Stimulated activated naive CD4-positive, alpha-beta T cell (primary cell): ENCODE data around the gene GPR162.

Experiments used
- DNase-seq, 6 experiments: peaks; one replicate each; lab custom pipeline; 2025; lab: John Stamatoyannopoulos, UW

Gene GPR162

DNA sequence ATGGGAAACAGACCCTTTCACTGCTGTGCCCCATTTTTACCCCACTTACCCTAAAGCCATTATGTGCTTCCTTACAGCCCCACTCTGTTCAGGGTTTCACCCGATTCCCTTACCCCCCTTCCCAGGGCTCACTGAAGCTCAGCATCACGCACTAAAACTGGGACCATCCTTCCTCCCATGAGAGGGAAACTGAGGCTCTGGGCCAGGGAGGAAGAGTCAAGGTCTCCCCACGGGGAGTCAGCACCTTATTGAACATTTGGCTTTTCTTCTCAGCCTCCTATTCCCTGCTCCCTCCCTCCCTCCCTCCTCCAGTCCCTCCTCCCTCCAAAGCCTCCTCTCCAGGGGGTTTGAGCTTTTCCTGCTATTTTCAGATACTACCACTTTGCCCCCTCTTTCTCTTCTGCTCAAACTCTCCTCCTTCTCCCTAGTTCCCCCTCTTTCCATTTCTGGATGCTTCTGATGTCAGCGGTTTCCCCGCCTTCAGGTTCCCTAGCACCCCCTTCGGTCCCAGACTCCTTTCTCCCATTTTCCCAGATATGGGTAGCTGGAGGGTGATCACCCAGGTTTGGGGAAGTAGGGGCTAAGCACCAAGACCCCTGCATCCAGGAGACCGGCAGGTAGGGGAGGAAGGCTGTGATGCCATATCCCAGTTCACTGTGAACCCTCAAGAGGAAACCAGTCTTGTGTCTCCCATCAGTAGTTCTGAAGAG lies 960 bp downstream of the GPR162 start:
- DNase-seq: no peak

DNA sequence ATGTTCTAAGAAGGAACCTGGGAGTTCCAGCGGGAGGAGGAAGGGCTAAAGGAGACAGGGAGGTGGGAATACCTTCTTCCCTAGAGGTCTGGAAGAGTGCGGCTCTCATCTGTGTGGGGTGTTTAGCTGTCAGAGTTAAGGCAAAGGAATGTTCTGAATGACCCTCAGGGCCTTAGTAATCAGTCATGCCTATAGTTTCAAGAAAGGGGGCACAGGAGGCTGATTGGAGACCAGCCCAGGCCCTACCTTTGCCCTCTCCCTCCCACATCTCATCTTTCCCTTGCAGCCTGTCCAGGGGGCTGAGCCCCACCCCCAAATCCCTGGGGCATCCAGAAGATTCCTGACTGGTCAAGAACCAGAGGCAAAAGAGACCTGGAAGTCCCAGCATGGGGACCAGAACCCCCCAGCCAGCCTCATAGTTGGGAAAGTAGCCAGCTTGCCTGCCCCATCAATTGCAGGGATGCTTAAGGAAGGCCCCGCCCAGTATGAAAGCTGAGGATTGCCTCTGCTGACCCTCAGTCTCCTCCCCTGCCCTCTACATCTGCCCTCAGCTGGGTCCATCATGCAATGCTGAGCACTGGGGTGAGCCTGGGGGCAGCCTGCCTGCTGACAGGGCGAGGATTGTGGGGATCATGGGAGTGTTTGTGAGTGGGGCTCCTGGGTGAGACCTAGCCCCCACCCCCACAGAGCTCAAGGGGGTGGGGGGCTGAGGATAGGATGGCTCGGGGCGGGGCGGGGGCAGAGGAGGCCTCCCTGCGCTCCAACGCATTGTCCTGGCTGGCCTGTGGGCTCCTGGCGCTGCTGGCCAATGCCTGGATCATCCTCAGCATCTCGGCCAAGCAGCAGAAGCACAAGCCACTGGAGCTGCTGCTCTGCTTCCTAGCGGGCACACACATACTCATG lies 1.8 kb downstream of the GPR162 start:
- DNase-seq: no peak

DNA sequence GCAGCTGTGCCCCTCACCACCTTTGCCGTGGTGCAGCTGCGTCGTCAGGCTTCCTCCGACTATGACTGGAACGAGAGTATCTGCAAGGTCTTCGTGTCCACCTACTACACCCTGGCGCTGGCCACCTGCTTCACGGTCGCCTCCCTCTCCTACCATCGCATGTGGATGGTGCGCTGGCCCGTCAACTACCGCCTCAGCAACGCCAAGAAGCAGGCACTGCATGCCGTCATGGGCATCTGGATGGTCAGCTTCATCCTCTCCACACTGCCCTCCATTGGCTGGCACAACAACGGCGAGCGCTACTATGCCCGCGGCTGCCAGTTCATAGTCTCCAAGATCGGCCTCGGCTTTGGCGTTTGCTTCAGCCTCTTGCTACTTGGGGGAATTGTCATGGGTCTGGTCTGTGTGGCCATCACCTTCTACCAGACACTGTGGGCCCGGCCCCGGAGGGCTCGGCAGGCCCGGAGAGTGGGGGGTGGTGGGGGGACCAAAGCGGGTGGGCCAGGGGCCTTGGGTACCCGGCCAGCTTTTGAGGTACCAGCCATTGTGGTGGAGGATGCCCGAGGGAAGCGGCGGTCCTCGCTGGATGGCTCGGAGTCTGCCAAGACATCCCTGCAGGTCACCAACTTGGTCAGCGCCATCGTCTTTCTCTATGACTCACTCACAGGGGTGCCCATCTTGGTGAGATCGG lies 2.6 kb downstream of the GPR162 start:
- DNase-seq: no peak

DNA sequence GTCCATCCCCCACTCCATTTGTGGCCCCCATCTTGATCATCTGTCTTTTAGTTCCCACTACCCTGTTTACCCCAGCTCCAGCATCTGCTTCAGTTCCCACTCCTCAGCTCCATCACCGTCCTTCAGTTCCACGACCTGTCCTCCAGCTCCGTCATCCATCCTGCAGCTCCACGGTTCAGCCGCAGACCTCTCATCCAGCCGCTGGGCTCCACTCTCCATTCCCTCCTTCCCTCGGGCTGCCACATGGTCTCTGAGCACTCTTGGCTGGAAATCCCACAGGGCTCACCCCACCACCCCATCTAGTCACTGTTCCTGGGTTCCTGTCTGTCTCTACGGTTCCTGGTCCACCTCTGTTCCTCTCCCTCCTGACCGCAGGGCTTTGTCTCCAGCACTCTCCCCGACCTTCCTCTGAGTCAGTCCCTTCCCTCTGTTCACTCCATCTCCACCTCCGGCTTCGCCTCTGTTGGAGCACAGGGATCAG lies 3.3 kb downstream of the GPR162 start:
- no peak for DNase-seq

DNA sequence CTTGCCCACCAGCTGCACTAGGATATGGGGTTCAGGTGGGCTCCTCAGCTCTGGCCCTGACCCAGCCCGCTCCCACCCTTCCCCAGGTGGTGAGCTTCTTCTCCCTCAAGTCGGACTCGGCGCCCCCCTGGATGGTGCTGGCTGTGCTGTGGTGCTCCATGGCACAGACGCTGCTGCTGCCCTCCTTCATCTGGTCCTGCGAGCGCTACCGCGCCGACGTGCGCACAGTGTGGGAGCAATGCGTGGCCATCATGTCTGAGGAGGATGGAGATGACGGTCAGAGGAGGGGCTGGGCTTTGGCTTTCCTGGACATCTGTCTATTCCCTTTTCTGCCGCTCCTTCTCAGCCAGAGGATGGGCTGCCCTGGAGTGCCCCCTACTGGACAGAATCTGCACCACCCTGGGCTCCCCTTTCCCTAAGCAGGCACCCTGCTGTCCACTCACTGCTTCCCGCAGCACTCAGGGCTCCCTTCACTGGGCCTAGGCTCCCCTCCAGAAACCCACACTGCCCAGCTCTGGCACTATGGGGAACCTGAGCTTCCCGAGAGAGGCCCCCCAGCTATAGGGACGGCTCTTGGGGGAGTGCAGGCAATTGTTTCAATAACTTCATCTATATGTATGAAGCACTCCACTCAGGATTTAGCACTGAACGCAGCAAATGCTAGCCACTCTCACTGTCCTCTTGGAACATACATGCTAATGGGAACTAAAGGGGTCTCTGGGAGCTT lies 3.9 kb downstream of the GPR162 start:
- peak; percentile 63 to 89 (median 78) for DNase-seq

DNA sequence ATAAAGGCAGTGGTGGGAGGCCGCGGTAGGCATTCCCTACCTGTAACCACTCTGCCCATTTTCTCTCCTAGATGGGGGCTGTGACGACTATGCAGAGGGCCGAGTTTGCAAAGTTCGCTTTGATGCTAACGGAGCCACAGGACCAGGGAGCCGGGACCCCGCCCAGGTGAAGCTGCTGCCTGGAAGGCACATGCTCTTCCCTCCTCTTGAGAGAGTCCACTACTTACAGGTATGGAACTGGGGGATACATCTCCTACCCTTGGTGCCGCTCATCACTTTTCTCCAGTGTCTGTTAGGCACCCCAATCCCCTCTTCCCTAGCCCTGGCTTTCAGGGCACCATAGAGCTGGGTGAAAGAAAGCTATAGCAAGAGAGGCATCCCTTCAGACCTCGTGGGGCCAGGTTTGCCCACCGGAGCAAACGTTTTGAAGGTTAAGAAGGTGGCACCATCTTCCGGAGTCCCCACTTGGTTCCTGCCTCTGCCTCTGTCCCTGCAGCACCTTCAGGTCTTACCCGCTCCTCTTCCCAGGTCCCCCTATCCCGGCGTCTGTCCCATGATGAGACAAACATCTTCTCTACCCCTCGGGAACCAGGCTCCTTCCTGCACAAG lies 4.6 kb downstream of the GPR162 start:
- DNase-seq: no peak

DNA sequence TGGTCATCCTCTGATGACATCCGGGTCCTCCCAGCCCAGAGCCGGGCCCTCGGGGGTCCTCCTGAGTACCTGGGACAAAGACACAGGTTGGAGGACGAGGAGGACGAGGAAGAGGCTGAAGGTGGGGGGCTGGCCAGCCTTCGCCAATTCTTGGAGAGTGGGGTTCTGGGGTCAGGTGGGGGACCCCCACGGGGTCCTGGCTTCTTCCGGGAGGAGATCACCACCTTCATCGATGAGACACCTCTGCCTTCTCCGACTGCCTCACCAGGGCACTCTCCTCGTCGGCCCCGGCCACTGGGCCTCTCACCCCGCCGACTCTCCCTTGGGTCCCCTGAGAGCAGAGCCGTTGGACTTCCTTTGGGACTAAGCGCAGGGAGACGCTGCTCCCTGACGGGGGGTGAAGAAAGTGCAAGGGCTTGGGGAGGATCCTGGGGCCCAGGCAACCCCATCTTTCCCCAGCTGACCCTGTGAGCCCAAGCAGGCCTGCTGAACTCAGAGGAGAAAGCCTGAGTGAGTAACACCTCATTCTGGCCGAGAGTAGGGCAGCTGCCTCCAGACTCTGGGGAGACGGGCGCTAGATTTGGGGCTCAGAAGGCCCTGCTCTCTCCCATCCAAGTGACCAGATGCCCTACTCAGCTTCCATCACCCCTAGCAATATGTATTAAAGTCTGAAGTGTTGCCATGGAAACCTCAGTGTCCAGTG lies 5.3 kb downstream of the GPR162 start:
- DNase-seq: no peak

DNA sequence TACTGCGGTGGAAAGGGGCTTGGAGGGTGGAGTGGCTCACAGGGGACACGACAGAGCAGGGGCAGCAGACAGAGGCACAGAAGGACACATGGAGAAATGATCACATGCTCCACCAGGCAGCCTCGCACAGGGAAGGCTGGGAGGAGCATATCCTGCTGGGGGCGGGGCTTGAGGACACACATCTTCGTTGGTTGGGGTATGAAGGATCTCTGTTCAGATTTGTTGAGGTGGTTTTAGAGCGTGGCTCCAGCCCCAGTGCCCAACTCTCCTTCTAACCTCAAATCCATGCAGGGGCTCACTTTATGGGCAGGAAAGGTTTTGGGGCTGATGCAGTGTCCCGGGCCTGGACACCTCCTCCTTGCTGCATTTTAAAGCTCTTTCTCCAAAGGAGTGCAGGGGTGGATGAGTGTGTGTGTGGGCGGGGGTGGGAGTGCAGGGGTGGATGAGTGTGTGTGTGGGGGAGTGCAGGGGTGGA lies 5.9 kb downstream of the GPR162 start:
- DNase-seq: peak in 5 of 6 experiments; percentile 9 to 44 (median 23)

DNA sequence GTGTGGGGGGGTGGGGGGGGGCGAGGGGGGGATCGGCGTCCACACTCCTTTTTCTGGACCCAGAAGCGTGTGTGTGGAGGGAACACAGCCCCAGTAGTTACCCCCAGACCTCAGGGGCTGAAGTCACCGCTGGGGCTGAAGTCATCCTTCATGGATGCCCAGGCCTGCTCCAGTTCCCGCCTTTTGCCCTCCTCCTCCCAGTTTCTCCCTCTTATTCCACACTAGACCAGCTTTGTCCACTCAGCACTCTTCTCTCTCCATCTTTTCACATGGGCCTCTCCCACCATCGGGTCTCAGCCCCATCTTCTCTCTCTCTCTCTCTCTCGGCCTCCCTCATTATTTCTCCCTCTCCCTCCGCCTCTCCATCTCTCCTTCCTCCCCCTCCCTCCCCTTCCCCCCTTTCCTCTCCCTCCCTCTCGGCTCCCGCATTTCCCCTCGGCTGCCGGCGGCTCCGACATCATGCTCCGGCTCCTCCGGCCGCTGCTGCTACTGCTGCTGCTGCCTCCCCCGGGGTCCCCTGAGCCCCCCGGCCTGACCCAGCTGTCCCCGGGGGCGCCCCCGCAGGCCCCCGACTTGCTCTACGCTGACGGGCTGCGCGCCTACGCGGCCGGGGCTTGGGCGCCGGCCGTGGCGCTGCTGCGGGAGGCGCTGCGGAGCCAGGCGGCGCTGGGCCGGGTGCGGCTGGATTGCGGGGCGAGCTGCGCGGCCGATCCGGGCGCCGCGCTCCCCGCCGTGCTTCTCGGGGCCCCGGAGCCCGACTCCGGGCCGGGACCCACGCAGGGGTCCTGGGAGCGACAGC lies 6.6 kb downstream of the GPR162 start, which contains the start of gene P3H3:
Gene P3H3, plus strand, starts transcription at position 426 of the 799 bp plus-strand sequence. Its CDS starts 34 bp downstream, at position 460.
- DNase-seq: peak in 4 of 6 experiments; percentile 34 to 67 (median 53)

DNA sequence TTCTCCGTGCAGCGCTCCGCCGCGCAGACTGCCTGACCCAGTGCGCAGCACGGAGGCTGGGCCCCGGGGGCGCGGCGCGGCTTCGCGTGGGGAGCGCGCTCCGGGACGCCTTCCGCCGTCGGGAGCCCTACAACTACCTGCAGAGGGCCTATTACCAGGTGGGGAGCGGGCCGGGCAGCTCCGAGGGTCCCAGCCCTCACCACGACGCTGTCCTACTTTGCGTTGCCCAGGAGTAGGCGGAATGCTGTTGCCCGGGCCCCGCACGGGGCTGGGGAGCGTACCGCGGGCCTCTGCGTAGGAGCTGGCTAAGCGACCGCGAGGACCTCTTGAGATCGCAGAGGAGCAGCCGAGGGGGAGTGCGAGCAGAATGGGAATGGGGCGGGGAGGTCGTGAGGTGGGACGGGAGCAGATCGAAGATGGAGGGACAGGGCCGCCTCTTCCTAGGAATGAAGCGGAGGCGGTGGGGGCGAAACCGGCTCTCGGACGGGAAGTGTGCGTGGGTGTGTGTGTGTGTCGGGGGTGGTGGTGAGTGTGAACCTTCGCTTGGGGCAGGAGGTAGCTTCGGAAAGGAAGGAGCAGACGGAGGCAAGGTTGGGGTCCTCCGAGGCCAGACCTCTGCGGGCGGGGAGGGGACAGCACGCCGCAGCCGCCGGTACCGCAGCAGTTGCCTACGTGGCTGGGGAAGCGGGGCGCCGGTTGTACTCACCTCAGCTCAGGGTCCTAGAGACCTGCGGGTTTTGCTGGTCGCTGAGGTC lies 7.3 kb downstream of the GPR162 start:
- peak in 5 of 6 experiments; percentile 26 to 74 (median 46) for DNase-seq

DNA sequence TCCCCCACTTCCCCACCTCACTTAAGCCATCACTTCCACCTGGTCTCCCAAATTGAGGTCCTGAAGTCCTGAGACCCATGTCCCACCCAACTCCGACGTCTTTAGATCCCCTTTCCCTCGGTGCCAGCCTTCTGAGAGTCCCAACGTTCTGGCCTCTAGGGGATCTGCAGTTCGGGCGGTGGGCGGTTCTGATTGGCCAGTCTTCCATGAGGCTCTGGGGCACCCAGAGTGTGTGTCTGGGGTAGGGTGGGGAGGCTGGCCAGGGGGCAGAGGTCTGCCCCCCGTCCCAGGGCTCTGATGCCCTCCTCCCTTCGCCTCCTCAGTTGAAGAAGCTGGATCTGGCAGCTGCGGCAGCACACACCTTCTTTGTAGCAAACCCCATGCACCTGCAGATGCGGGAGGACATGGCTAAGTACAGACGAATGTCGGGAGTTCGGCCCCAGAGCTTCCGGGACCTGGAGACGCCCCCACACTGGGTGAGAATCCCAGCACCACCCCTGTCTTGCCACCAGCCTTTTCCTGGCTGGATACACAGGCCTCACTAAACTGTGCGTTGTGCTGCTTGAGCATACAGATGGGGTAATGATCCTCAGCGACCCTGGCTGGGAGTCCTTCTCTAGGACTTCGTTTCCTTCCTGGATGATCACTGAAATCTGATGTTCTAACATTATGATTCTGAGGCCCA lies 8.1 kb downstream of the GPR162 start:
- no peak for DNase-seq

DNA sequence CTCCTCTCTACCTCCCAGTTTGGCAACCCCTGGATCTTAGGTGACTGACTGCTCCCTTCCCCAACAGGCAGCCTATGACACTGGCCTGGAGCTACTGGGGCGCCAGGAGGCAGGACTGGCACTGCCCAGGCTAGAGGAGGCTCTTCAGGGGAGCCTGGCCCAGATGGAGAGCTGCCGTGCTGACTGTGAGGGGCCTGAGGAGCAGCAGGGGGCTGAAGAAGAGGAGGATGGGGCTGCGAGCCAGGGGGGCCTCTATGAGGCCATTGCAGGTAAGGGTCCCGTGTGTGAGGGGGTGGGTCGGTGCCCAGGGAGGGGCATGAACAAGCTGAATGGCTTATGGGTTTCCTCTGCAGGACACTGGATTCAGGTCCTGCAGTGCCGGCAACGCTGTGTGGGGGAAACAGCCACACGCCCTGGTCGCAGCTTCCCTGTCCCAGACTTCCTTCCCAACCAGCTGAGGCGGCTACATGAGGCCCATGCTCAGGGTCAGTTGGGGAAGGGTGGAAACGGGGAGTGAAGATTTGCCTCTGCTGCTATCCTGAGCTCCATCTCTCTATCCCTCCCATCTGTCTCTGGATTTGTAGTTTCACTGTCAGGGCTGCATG lies 8.8 kb downstream of the GPR162 start:
- no peak for DNase-seq

DNA sequence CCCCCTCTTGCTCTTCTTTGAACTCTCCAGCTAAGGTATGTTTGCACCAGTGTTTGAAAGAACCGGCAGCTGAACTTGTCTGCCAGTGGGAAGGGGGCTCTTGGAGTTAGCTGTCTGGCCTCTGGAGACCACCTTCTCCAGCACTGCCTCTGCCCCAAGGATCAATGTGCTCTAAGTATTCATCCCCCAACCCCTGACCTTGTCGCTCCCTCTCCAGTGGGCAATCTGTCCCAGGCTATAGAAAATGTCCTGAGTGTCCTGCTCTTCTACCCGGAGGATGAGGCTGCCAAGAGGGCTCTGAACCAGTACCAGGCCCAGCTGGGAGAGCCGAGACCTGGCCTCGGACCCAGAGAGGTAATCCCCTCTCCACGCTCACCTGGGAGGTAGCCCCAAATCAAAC lies 9.4 kb downstream of the GPR162 start:
- DNase-seq: no peak

DNA sequence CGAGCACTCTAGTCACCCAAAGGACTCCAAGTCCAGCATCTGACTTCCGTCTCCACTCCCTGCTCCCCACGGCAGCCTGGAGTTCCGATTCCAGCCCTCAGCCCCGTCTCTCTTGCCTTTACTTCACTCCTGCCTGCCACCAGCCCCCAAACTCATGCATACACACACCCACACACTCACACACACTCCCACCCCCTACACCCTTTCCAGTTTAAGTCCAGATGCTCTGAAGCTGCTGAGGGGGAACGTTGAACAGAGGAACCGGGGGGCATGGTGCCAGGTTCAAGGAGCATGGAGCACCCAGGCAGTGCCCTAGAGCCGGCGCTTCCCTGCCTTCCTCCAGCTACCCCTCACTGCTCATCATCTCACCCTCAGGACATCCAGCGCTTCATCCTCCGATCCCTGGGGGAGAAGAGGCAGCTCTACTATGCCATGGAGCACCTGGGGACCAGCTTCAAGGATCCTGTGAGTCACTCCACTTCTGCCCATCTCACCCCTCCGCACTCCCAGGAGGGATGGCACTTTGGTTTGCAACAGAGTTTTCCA lies 9.9 kb downstream of the GPR162 start:
- DNase-seq: no peak

DNA sequence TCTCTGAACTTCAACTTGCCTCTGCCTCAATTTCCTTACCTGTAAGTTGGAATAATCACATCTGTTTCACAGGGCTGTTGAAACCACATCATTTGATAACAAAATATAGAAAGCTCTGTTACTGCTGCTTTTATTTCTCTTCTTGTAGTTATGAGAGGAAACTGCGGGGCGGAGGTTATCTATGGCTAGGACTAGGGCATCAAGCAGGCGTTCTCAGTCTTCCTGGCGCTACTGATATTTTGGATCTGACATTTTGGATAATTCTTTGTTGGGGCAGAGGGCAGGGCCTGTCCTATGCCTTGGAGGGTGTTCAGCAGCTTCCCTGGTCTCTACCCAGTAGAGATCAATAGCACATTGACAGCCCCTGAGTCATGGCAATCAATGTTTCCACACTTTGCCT lies 10.5 kb downstream of the GPR162 start:
- no peak for DNase-seq

DNA sequence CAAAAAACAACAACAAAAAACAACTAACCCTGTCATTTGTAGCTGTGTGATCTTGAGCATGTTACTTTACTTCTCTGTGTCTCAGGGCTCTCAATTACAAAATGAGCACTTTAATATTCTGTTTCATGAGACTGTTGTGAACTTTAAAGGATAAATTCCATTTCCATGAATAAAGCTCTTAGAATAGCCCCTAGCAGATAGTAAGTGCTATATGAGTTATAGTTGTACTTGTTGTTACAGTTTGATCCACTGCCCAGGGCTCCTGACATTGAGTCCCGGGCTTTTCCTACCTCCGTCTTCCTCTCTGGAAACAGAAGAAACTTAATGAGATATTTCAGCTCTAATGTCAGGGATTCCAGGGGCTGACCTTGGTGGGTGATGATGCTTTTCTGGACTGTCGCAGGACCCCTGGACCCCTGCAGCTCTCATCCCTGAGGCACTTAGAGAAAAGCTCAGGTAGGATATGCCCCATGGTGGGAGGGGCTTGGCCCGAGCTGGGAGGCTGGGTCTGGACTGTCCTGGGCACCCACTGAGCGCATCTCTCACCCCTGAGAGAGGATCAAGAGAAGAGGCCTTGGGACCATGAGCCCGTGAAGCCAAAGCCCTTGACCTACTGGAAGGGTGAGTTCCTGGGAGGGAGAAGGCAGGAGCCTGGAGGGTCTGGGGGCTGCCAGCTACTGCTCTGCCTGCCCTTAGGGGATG lies 11.7 kb downstream of the GPR162 start:
- DNase-seq: no peak

DNA sequence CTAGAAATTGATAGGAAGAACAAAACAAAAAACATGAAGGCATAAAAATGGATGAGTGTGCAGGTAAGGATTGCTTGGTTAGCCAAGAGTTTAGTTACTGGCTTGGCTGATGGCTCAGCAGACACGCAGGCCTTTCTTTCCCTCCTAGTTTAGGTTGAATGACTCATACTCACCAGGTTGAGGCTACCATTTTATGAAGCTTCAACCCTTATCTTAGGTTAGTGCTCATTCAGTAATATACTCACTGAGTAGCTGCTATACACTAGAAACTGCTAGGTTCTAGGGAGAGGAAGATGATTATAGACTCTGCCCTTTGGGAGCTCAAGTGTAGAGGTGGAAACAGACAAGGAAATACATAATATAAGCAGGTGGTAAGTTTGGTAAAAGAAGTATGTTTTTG lies 12.6 kb downstream of the GPR162 start:
- no peak for DNase-seq
